Measurements from ENCODE around the gene PREB. TPM values are rescaled to one million over a fixed set of nuclear protein-coding genes. Genes with fewer than 3 reads are reported as not detected.

Gene PREB
- total RNA-seq, 1 donor from 2014 or later = 20.8 TPM

GRCh38 chr2:27085062-27085672, 49.3 kb downstream of the PREB start:
- no peak for DNase-seq (ENCODE audit: low spot score in 2 of 2)
- no peak for FAIRE-seq

GRCh38 chr2:27084297-27085061, 50.0 kb downstream of the PREB start:
- FAIRE-seq = no peak
- no peak for DNase-seq (ENCODE audit: low spot score in 2 of 2)

- DNase-seq (ENCODE audit: low spot score in 2 of 2) = no peak
- FAIRE-seq = no peak
Observed at GRCh38 chr2:27083410-27084296, 50.8 kb downstream of the PREB start.

DNA sequence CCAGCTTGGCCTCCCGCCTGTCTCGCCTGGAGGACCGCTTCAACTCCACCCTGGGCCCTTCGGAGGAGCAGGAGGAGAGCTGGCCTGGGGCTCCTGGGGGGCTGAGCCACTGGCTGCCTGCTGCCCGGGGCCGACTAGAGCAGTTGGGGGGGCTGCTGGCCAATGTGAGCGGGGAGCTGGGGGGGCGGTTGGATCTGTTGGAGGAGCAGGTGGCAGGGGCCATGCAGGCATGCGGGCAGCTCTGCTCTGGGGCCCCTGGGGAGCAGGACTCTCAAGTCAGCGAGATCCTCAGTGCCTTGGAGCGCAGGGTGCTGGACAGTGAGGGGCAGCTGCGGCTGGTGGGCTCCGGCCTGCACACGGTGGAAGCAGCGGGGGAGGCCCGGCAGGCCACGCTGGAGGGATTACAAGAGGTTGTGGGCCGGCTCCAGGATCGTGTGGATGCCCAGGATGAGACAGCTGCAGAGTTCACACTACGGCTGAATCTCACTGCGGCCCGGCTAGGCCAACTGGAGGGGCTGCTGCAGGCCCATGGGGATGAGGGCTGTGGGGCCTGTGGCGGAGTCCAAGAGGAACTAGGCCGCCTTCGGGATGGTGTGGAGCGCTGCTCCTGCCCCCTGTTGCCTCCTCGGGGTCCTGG, 51.5 kb downstream of the PREB start:
- DNase-seq (ENCODE audit: low spot score in 2 of 2) = no peak
- FAIRE-seq = no peak

GRCh38 chr2:27081984-27082772, 52.3 kb downstream of the PREB start:
- DNase-seq (ENCODE audit: low spot score in 2 of 2) = no peak
- FAIRE-seq = no peak

Other genes starting within 250 kb of the PREB start
- 13.9 TPM for gene MAPRE3, start 164.0 kb downstream of the PREB start, total RNA-seq
- gene TMEM214, start 101.7 kb downstream of the PREB start, total RNA-seq = 7.7 TPM
- gene AGBL5, start 83.0 kb downstream of the PREB start, total RNA-seq = 13.5 TPM
- gene OST4, start 63.0 kb downstream of the PREB start, total RNA-seq = 163 TPM
- gene EMILIN1, start 56.0 kb downstream of the PREB start, total RNA-seq = 4.1 TPM
- gene KHK, start 47.9 kb downstream of the PREB start, total RNA-seq = 4.9 TPM
- gene CGREF1, start 15.5 kb downstream of the PREB start, total RNA-seq = 18.3 TPM
- 0.41 TPM for gene ABHD1, start 10.8 kb downstream of the PREB start, total RNA-seq
- gene PRR30, start 4.8 kb upstream of the PREB start, total RNA-seq = not detected
- not detected for gene TCF23, start 14.4 kb upstream of the PREB start, total RNA-seq
- 37.5 TPM for gene ATRAID, start 77.4 kb upstream of the PREB start, total RNA-seq
- gene SLC5A6, start 77.6 kb upstream of the PREB start, total RNA-seq = 17.1 TPM
- 13.9 TPM for gene CAD, start 82.7 kb upstream of the PREB start, total RNA-seq
- gene SLC30A3, start 128.4 kb upstream of the PREB start, total RNA-seq = 0.82 TPM
- not detected for gene DNAJC5G, start 140.8 kb upstream of the PREB start, total RNA-seq
- gene TRIM54, start 147.8 kb upstream of the PREB start, total RNA-seq = not detected
- 1.2 TPM for gene UCN, start 173.8 kb upstream of the PREB start, total RNA-seq
- 41.6 TPM for gene MPV17, start 188.5 kb upstream of the PREB start, total RNA-seq
- gene GTF3C2, start 222.1 kb upstream of the PREB start, total RNA-seq = 37.5 TPM
- 16.7 TPM for gene EIF2B4, start 235.7 kb upstream of the PREB start, total RNA-seq
- 47.7 TPM for gene SNX17, start 236.0 kb upstream of the PREB start, total RNA-seq
- gene ZNF513, start 246.1 kb upstream of the PREB start, total RNA-seq = 12.6 TPM

All from frontal cortex (tissue), 4 donors.